WTC11 (cell line): ENCODE measurements around the gene BBLN. TPM values are rescaled to one million over a fixed set of nuclear protein-coding genes. Genes with fewer than 3 reads are reported as not detected.

Experiments used
- ATAC-seq: fragments of 200-7000 bp; cut with Tn5 transposase; 2 replicates; pipeline ENCODE4 v1.10.0; 2021; ENCODE audit warnings: mild to moderate bottlenecking, moderate library complexity
- CTCF ChIA-PET: fragments of 300-600 bp; sonication (Branson Sonifier 250); formaldehyde crosslinking; loops from one replicate; lab custom pipeline; 2021; ENCODE audit warnings: antibody characterized with exemption; lab: Charles Lee
- POLR2A ChIA-PET: fragments of 350-600 bp; sonication (Branson Sonifier 250); formaldehyde crosslinking; loops from one replicate; lab custom pipeline; 2021; ENCODE audit warnings: antibody characterized with exemption; lab: Charles Lee
- DNase-seq: peaks from one replicate; pipeline ENCODE4 v3.0.0; 2021; ENCODE audit warnings: low spot score
- H3K27ac Mint-ChIP-seq: 2 replicates; pipeline ENCODE4 v1.8.0; 2021; ENCODE audit warnings: mixed read lengths
- H3K27me3 Mint-ChIP-seq: 2 replicates; pipeline ENCODE4 v1.8.0; 2021; ENCODE audit warnings: low read depth, mild to moderate bottlenecking, moderate library complexity, mixed read lengths
- H3K36me3 Mint-ChIP-seq: 2 replicates; pipeline ENCODE4 v1.8.0; 2021; ENCODE audit warnings: mixed read lengths
- H3K4me1 Mint-ChIP-seq: 2 replicates; pipeline ENCODE4 v1.8.0; 2022; ENCODE audit warnings: mixed read lengths
- H3K4me3 Mint-ChIP-seq: 2 replicates; pipeline ENCODE4 v1.8.0; 2021; ENCODE audit warnings: mild to moderate bottlenecking, moderate library complexity, mixed read lengths
- H3K9me3 Mint-ChIP-seq: 2 replicates; pipeline ENCODE4 v1.8.0; 2021; ENCODE audit warnings: mixed read lengths
- AFF4 ChIP-seq: sonication (generic); formaldehyde crosslinking; IDR thresholded peaks from 2 replicates; pipeline ENCODE4 v1.8.1; 2023; ENCODE audit warnings: mild to moderate bottlenecking, missing genetic modification reagents, borderline replicate concordance
- ATF3 ChIP-seq: sonication (generic); formaldehyde crosslinking; conservative IDR thresholded peaks from 2 replicates; pipeline ENCODE4 v1.8.1; 2022; ENCODE audit warnings: mild to moderate bottlenecking, missing genetic modification reagents
- CREM ChIP-seq: sonication (generic); formaldehyde crosslinking; IDR thresholded peaks from 2 replicates; pipeline ENCODE4 v1.8.1; 2022; ENCODE audit warnings: mild to moderate bottlenecking, missing genetic modification reagents, moderate library complexity
- CTCF ChIP-seq: fragments of 200-600 bp; IDR thresholded peaks from 2 replicates; pipeline ENCODE4 v1.8.0; 2022; ENCODE audit warnings: antibody characterized with exemption
- FOXJ3 ChIP-seq: sonication (generic); formaldehyde crosslinking; IDR thresholded peaks from 2 replicates; pipeline ENCODE4 v1.9.0; 2021; ENCODE audit warnings: missing genetic modification reagents, mild to moderate bottlenecking, borderline replicate concordance
- FOXP4 ChIP-seq: sonication (generic); formaldehyde crosslinking; IDR thresholded peaks from 2 replicates; pipeline ENCODE4 v1.8.0; 2022; ENCODE audit warnings: mild to moderate bottlenecking, missing genetic modification reagents
- JUN ChIP-seq: sonication (generic); formaldehyde crosslinking; IDR thresholded peaks from 2 replicates; pipeline ENCODE4 v1.8.0; 2023; ENCODE audit warnings: mild to moderate bottlenecking, missing genetic modification reagents
- NFYB ChIP-seq: sonication (generic); formaldehyde crosslinking; conservative IDR thresholded peaks from 2 replicates; pipeline ENCODE4 v1.8.0; 2022; ENCODE audit warnings: low read depth, missing genetic modification reagents
- OVOL2 ChIP-seq: fragments of 250-450 bp; sonication (Bioruptor Pico); IDR thresholded peaks from 2 replicates; pipeline ENCODE4 v1.9.0; 2021; ENCODE audit warnings: mild to moderate bottlenecking, borderline replicate concordance
- PREB ChIP-seq: sonication (generic); formaldehyde crosslinking; IDR thresholded peaks from 2 replicates; pipeline ENCODE4 v1.8.1; 2022; ENCODE audit warnings: mild to moderate bottlenecking, missing genetic modification reagents, moderate library complexity, borderline replicate concordance
- SOX15 ChIP-seq: fragments of 250-450 bp; sonication (Bioruptor Pico); IDR thresholded peaks from 2 replicates; pipeline ENCODE4 v1.9.0; 2021; ENCODE audit warnings: mild to moderate bottlenecking
- TCF7 ChIP-seq: sonication (generic); formaldehyde crosslinking; IDR thresholded peaks from 2 replicates; pipeline ENCODE4 v1.8.0; 2022; ENCODE audit warnings: mild to moderate bottlenecking, low read depth, missing genetic modification reagents, moderate library complexity
- TEAD1 ChIP-seq: sonication (generic); formaldehyde crosslinking; IDR thresholded peaks from 2 replicates; pipeline ENCODE4 v1.8.0; 2022; ENCODE audit warnings: mild to moderate bottlenecking, missing genetic modification reagents
- ZNF423 ChIP-seq: fragments of 250-450 bp; sonication (Bioruptor Pico); IDR thresholded peaks from 2 replicates; pipeline ENCODE4 v2.1.2; 2022; ENCODE audit warnings: mild to moderate bottlenecking, moderate library complexity
- ZSCAN18 ChIP-seq: fragments of 250-450 bp; sonication (Bioruptor Pico); IDR thresholded peaks from 2 replicates; pipeline ENCODE4 v2.1.2; 2022; ENCODE audit warnings: mild to moderate bottlenecking, moderate library complexity
- total RNA-seq: library from RNA; stranded (reverse); gene quantifications from 3 replicates; pipeline ENCODE4 v1.2.3, GENCODE V29; 2021

BBLN gene
- total RNA-seq, 1 experiment from 2014 or later: 77.1 TPM

- ATAC-seq: no peak
- no peak overlapping the region for H3K4me3 Mint-ChIP-seq
- CTCF ChIA-PET: interaction anchor here (1.1 to 3.3 kb wide), 3 partner anchors 18 to 29 kb away, joined by 3 to 27 read pairs (median 10); no protein-coding TSS in a partner anchor
These were observed 13.4 kb upstream of the BBLN start for GRCh38 chr9:128146591-128147120.

More at GRCh38 chr9:128146591-128147120, 13.4 kb upstream of the BBLN start:
- H3K4me1 Mint-ChIP-seq: peaks cover 12% of the 10 kb centered on the region
- peaks cover 7% of the 10 kb centered on the region; the same call in 1 of the 2 replicates for H3K27me3 Mint-ChIP-seq
- DNase-seq: no peak
- H3K9me3 Mint-ChIP-seq: no peaks in the 10 kb centered on the region
- POLR2A ChIA-PET: interaction anchor here (0.6 kb wide), 1 partner anchor 1772 kb away, joined by 4 read pairs; no protein-coding TSS in a partner anchor
- no peak for TF ChIP-seq NFYB (CRISPR knock-in tag)
- TF ChIP-seq ZNF423 (CRISPR knock-in tag): no peak
- no peak for TF ChIP-seq FOXJ3
- no peak for TF ChIP-seq CREM (CRISPR knock-in tag)
- no peak for TF ChIP-seq ATF3 (CRISPR knock-in tag)
- TF ChIP-seq TCF7: no peak
- no peak for TF ChIP-seq AFF4 (CRISPR knock-in tag)
- TF ChIP-seq JUN (CRISPR knock-in tag): no peak
- no peak for TF ChIP-seq ZSCAN18 (CRISPR knock-in tag)
- no peak for TF ChIP-seq PREB (CRISPR knock-in tag)
- TF ChIP-seq SOX15 (CRISPR knock-in tag): no peak
- no peak for TF ChIP-seq OVOL2
- TF ChIP-seq TEAD1 (CRISPR knock-in tag): no peak
- no peak for TF ChIP-seq FOXP4
- no peak for TF ChIP-seq CTCF
- H3K27ac Mint-ChIP-seq: no peak overlapping the region
- H3K36me3 Mint-ChIP-seq: no peaks in the 10 kb centered on the region
